ENCODE results near the gene IRF9. TPM values are rescaled to one million over a fixed set of nuclear protein-coding genes. Genes with fewer than 3 reads are reported as not detected.
A peak's percentile ranks its signal among the peaks of the same experiment; 100 is the strongest.

IRF9 gene
- total and polyA plus RNA-seq, 11 donors, result 23.4 to 169 (median 29.8) TPM

GRCh38 chr14:24179961-24180796 lies 19.1 kb downstream of the IRF9 start:
- no peaks in the 10 kb centered on the region for H3K9me3 ChIP-seq
- H3K36me3 ChIP-seq, result peaks cover 4 to 98% (median 78%) of the 10 kb centered on the region in 9 donors
- DNase-seq (peak in 2 of 5 donors; percentile 17 to 64), ATAC-seq (peak; percentile 45 to 72 (median 64))
- WGBS, 4 donors, result 59 to 82% (median 71%) methylated on average over 18 of the region's 18 CpGs
- peak overlapping the region; percentile 45 to 86 (median 68) for H3K27ac ChIP-seq
- H3K27me3 ChIP-seq, result no peaks in the 10 kb centered on the region
- H3K4me1 ChIP-seq, result peaks cover 0 to 17% (median 9%) of the 10 kb centered on the region in 12 donors
- TF ChIP-seq POLR2A (IDR thresholded peaks at IDR 0.05) (no peak), CTCF (IDR thresholded peaks at IDR 0.05) (no peak)
- intact Hi-C loops (cut with DNase I), result no loop called here
- H3K4me3 ChIP-seq, result no peak overlapping the region

GRCh38 chr14:24181371-24182077 lies 20.5 kb downstream of the IRF9 start:
- DNase-seq (peak in 1 of 5 donors; percentile 13), ATAC-seq (no peak)
- peaks cover 4 to 100% (median 84%) of the 10 kb centered on the region in 9 donors for H3K36me3 ChIP-seq
- H3K4me3 ChIP-seq, result no peak overlapping the region
- WGBS, 4 donors, result 81 to 94% (median 89%) methylated on average over 9 to 19 of the region's 19 CpGs
- no peaks in the 10 kb centered on the region for H3K27me3 ChIP-seq
- TF ChIP-seq CTCF (IDR thresholded peaks at IDR 0.05), result no peak
- TF ChIP-seq POLR2A (IDR thresholded peaks at IDR 0.05), result no peak
- intact Hi-C loops (cut with DNase I), result no loop called here
- no peak overlapping the region for H3K27ac ChIP-seq
- peaks cover 0 to 17% (median 9%) of the 10 kb centered on the region in 12 donors for H3K4me1 ChIP-seq
- H3K9me3 ChIP-seq, result no peaks in the 10 kb centered on the region

GRCh38 chr14:24182110-24182882 lies 21.2 kb downstream of the IRF9 start:
- Histone ChIP-seq H3K27ac (no peak overlapping the region), H3K27me3 (no peaks in the 10 kb centered on the region), H3K36me3 (peaks cover 4 to 98% (median 81%) of the 10 kb centered on the region in 9 donors), H3K4me1 (peaks cover 0 to 18% (median 9%) of the 10 kb centered on the region in 12 donors), H3K4me3 (no peak overlapping the region), H3K9me3 (no peaks in the 10 kb centered on the region)
- 85 to 89% (median 87%) methylated on average over 12 to 14 of the region's 14 CpGs for WGBS, 4 donors
- ATAC-seq (no peak), DNase-seq (no peak)
- intact Hi-C loops (cut with DNase I), result no loop called here
- TF ChIP-seq CTCF (IDR thresholded peaks at IDR 0.05), result no peak
- TF ChIP-seq POLR2A (IDR thresholded peaks at IDR 0.05), result no peak
